Transverse colon (tissue), 4 donors: ENCODE data around the gene TRPV2. TPM values are rescaled to one million over a fixed set of nuclear protein-coding genes. Genes with fewer than 3 reads are reported as not detected.

Experiments used
- DNase-seq: peaks from one replicate; pipeline ENCODE4 v3.0.0-alpha.2; 2019
- H3K27ac ChIP-seq, 4 donors: fragments of 200-600 bp; sonication (generic); 2 replicates each; pipeline ENCODE4 v1.5.1; 2016 to 2018; ENCODE audit warnings: inconsistent platforms in 4 of 4
- H3K27me3 ChIP-seq: fragments of 200-600 bp; sonication (generic); 2 replicates; pipeline ENCODE4 v1.5.1; 2017; ENCODE audit warnings: inconsistent platforms
- H3K36me3 ChIP-seq, 4 donors: fragments of 200-600 bp; sonication (generic); 2 replicates each; pipeline ENCODE4 v1.5.1; 2017 to 2019; ENCODE audit warnings: inconsistent platforms in 4 of 4
- H3K4me1 ChIP-seq, 4 donors: fragments of 200-600 bp; sonication (generic); 2 replicates each; pipeline ENCODE4 v1.5.1; 2017 to 2020; ENCODE audit warnings: inconsistent platforms in 4 of 4
- H3K4me3 ChIP-seq, 4 donors: fragments of 200-600 bp; sonication (generic); 1 replicate in 1 of 4; 2 replicates in 3 of 4; pipeline versions ENCODE4 v1.5.1 to v1.6.1; 2017 to 2019; ENCODE audit warnings: inconsistent platforms in 4 of 4
- H3K9me3 ChIP-seq, 2 donors: fragments of 200-600 bp; sonication (generic); 2 replicates each; pipeline ENCODE4 v1.5.1; 2017 to 2019; ENCODE audit warnings: inconsistent platforms in 2 of 2
- CTCF ChIP-seq, 5 experiments: fragments of 200-600 bp in 3 of 5; fragments of 450-650 bp in 2 of 5; sonication (generic) in 3 of 5; IDR thresholded peaks; 1 replicate in 2 of 5; 2 replicates in 3 of 5; pipeline ENCODE4 v1.5.1; 2016 to 2017; ENCODE audit warnings: antibody characterized with exemption in 5 of 5, inconsistent platforms in 3 of 5, mild to moderate bottlenecking in 2 of 5, moderate library complexity in 1 of 5
- EP300 ChIP-seq: sonication (generic); formaldehyde crosslinking; IDR thresholded peaks from one replicate; pipeline ENCODE4 v1.6.1; 2017; ENCODE audit warnings: antibody characterized with exemption, low read depth
- POLR2A ChIP-seq: fragments of 450-650 bp; IDR thresholded peaks from one replicate; pipeline ENCODE4 v1.6.1; 2016; ENCODE audit warnings: antibody characterized with exemption, mild to moderate bottlenecking, moderate library complexity
- POLR2AphosphoS5 ChIP-seq, 3 donors: sonication (generic); formaldehyde crosslinking; IDR thresholded peaks; one replicate each; pipeline ENCODE4 v1.6.1; 2016; ENCODE audit warnings: antibody characterized with exemption in 3 of 3
- WGBS, 2 donors: methylation state at CpG; one replicate each; pipeline ENCODE4 v1.1.5; 2018; ENCODE audit warnings: low coverage in 1 of 2; 5-methylcytosine and 5-hydroxymethylcytosine counted together
- in situ Hi-C, 4 donors: fragments of 200-750 bp; cut with MboI; loops; one replicate each; pipeline versions ENCODE4 v1.15.0 to v1.15.1; 2017; ENCODE audit warnings: low sequenced_read_pairs in 3 of 4, low pct_ligation_motif_present in 1 of 4, low pct_unique_long_range_greater_than_20kb in 1 of 4
- intact Hi-C: fragments of 100-400 bp; cut with DNase I; formaldehyde crosslinking; loops from one replicate; pipeline ENCODE4 v1.15.1; 2023; ENCODE audit warnings: low total_unique reads
- total RNA-seq, 4 donors: library from RNA; depleted of rRNA; stranded (reverse); fragments of >200 nt; gene quantifications; one replicate each; pipeline ENCODE4 v1.1.0, GENCODE V29; 2016

The TRPV2 gene
- 1 to 10 TPM; 2.4 to 8.2 (median 4.4) TPM for total RNA-seq

GRCh38 chr17:16415031-16415924 lies at the start of gene TRPV2:
TRPV2 (plus strand) TSS chr17:16415571; CDS start chr17:16417669, 2,098 bp downstream.
- peak; percentile 65 for DNase-seq
- intact Hi-C loops: no loop called here
- H3K4me1 ChIP-seq: peaks cover 3 to 33% (median 16%) of the 10 kb centered on the region in 4 donors

GRCh38 chr17:16371742-16372141 lies 43.6 kb upstream of the TRPV2 start:
- TF ChIP-seq POLR2A (no peak), CTCF (IDR thresholded peaks at IDR 0.05) (no peak), POLR2AphosphoS5 (IDR thresholded peaks at IDR 0.05) (no peak), EP300 (no peak)
- Histone ChIP-seq H3K27me3 (no peaks in the 10 kb centered on the region), H3K4me3 (no peak overlapping the region), H3K36me3 (no peaks in the 10 kb centered on the region), H3K9me3 (no peaks in the 10 kb centered on the region), H3K4me1 (peaks cover 0 to 12% (median 4%) of the 10 kb centered on the region in 4 donors), H3K27ac (no peak overlapping the region)
- no peak for DNase-seq
- intact Hi-C loops (no loop called here), in situ Hi-C loops (loop anchor here in 2 of 4 donors (25.0 kb wide), 1 partner anchor 141 kb away; no protein-coding TSS in a partner anchor)
- 70 to 100% methylated on average over 1 to 5 of the region's 5 CpGs for WGBS, 2 donors

More at GRCh38 chr17:16415031-16415924, at the start of gene TRPV2:
- Histone ChIP-seq H3K9me3 (no peaks in the 10 kb centered on the region), H3K27me3 (no peaks in the 10 kb centered on the region), H3K36me3 (no peaks in the 10 kb centered on the region), H3K4me3 (peak within 1 kb of the TSS; percentile 22 to 48 (median 37)), H3K27ac (peak within 1 kb of the TSS; percentile 81 to 83 (median 82))
- TF ChIP-seq POLR2AphosphoS5 (IDR thresholded peaks at IDR 0.05): no peak
- TF ChIP-seq CTCF (IDR thresholded peaks at IDR 0.05): peak; percentile 34 to 47 (median 39)
- TF ChIP-seq POLR2A: no peak
- no peak for TF ChIP-seq EP300
- in situ Hi-C loops: no loop called here
- WGBS, 2 donors: 0 to 39% methylated on average over 1 to 13 of the region's 21 CpGs

- Histone ChIP-seq H3K36me3 (no peaks in the 10 kb centered on the region), H3K4me1 (peaks cover 0 to 29% (median 8%) of the 10 kb centered on the region in 4 donors), H3K9me3 (no peaks in the 10 kb centered on the region), H3K27me3 (no peaks in the 10 kb centered on the region), H3K27ac (peak overlapping the region in 3 of 4 donors; percentile 31 to 54 (median 44)), H3K4me3 (no peak overlapping the region)
- in situ Hi-C loops (loop anchor here in 2 of 4 donors (25.0 kb wide), 1 partner anchor 138 kb away; no protein-coding TSS in a partner anchor), intact Hi-C loops (no loop called here)
- peak; percentile 52 for DNase-seq
- TF ChIP-seq POLR2A (no peak), POLR2AphosphoS5 (IDR thresholded peaks at IDR 0.05) (peak in 1 of 3 donors; percentile 34), EP300 (no peak), CTCF (IDR thresholded peaks at IDR 0.05) (no peak)
- WGBS, 2 donors: 47 to 55% methylated on average over 12 to 16 of the region's 16 CpGs
Measured at GRCh38 chr17:16374146-16374938, 41.0 kb upstream of the TRPV2 start.

- TF ChIP-seq POLR2A: no peak
- TF ChIP-seq CTCF (IDR thresholded peaks at IDR 0.05): no peak
- TF ChIP-seq EP300: no peak
- no peak for TF ChIP-seq POLR2AphosphoS5 (IDR thresholded peaks at IDR 0.05)
- no peaks in the 10 kb centered on the region for H3K27me3 ChIP-seq
- WGBS, 2 donors: 29 to 42% methylated on average over 2 of the region's 2 CpGs
- H3K27ac ChIP-seq: peak overlapping the region in 3 of 4 donors; percentile 11 to 68 (median 60)
- peaks cover 0 to 8% (median 4%) of the 10 kb centered on the region in 4 donors for H3K36me3 ChIP-seq
- in situ Hi-C loops (no loop called here), intact Hi-C loops (no loop called here)
- DNase-seq: no peak
- H3K4me3 ChIP-seq: no peak overlapping the region
- peaks cover 6 to 53% (median 21%) of the 10 kb centered on the region in 4 donors for H3K4me1 ChIP-seq
- no peaks in the 10 kb centered on the region for H3K9me3 ChIP-seq
Measured at GRCh38 chr17:16377941-16378341, 37.4 kb upstream of the TRPV2 start.
